Astrocyte of the hippocampus (primary cell): ENCODE measurements around the gene GRK6.
"Not testable (repeated sequence)": the region's sequence is repeated elsewhere in the genome, so short reads cannot be mapped to it uniquely, and the experiment has no call there.

Experiments used
- DNase-seq: peaks from one replicate; pipeline ENCODE4 v3.0.0; 2011; ENCODE audit warnings: low read depth, low spot score

GRK6 gene

DNA sequence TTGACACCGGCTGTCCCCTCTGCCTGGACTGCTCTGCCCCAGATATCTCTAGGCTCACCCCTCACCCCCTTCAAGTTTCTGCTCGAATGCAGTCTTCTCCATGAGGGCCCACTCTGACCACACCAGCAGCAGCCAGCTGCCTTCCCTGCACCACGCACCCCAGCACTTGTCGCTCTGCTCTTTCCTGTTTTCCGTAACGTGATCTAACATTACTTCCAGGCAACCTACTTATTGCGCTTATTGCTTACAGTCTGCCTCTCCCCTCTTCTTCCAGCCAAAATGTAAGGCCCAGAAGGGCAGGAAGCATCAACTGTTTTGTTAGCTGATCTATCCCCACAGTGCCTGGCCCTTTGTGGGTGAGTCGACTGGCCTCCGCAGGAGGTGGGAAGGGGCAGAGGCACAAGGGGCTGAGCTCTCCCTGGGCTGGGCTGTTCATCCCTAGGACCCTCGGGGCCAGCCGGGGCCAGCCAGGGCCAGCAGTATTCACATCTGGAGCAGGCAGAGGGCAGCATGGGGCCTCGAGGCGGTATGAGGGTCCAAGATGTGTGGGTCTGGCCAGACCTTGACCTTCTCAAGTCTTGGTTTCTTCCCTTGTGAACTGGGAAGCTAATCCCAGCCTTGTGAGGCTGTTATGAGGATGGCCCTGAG is 58.5 kb downstream of the GRK6 start:
- DNase-seq = no peak

GRCh38 chr5:177485753-177486152 is 59.3 kb downstream of the GRK6 start:
- not testable (repeated sequence) for DNase-seq

- no peak for DNase-seq
These were observed 59.8 kb downstream of the GRK6 start for GRCh38 chr5:177486256-177486655.

DNA sequence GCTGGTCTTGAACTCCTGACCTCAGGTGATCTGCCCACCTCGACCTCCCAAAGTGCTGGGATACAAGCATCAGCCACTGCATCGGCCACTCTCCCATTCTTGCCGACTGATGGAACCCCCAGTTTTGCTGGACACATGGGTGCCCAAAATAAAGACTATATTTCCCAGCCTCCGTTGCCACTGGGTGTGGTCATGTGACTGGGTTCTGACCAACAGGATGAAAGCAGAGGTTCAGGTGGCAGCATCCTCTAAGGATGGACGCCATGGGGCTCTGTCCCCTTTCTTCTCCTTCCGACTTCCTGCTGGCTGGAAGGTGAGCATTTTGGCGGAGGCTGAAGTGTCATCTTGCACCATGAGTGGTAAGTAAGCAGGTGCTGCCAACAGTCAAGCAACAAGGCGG is 60.7 kb downstream of the GRK6 start:
- DNase-seq = no peak

GRCh38 chr5:177487975-177488374 is 61.5 kb downstream of the GRK6 start:
- no peak for DNase-seq

GRCh38 chr5:177489119-177489716 is 62.7 kb downstream of the GRK6 start:
- peak; percentile 49 for DNase-seq

DNA sequence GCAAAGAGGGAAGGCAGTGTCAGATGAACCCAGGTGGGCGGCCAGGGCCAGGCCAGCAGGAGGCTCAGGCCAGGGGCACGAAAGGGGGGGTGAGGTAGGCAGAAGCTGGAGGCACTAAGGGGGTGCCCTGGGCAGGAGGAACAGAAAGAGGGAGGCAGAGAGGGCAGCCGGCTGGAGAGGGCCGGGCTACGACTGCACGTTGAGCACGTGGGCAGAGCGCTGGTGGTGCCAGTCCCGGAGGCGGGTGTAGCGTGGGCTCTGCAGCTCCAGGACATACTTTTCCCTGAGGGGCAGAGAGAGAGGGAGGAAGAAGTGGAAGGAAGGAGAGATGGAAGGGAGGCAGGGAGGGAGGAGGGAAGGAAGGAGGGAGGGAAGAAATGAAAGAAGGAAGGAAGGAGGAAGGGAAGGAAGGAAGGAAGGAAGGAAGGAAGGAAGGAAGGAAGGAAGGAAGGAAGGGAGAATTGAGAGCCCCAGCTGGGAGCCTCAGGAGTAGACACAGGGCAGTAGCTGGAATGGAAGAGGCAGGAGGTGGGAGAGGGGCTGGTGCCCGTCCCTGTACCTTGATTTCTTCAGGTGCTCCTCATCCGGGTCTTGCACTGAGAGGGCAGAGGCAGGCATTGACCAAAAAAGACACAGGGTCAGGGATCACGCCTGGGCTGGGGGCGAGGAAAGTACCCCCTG is 64.0 kb downstream of the GRK6 start:
- no peak for DNase-seq

- peak; percentile 40 for DNase-seq
These were observed 64.5 kb downstream of the GRK6 start for GRCh38 chr5:177490992-177491391.

GRCh38 chr5:177491429-177491945 is 65.0 kb downstream of the GRK6 start:
- peak; percentile 83 for DNase-seq

DNA sequence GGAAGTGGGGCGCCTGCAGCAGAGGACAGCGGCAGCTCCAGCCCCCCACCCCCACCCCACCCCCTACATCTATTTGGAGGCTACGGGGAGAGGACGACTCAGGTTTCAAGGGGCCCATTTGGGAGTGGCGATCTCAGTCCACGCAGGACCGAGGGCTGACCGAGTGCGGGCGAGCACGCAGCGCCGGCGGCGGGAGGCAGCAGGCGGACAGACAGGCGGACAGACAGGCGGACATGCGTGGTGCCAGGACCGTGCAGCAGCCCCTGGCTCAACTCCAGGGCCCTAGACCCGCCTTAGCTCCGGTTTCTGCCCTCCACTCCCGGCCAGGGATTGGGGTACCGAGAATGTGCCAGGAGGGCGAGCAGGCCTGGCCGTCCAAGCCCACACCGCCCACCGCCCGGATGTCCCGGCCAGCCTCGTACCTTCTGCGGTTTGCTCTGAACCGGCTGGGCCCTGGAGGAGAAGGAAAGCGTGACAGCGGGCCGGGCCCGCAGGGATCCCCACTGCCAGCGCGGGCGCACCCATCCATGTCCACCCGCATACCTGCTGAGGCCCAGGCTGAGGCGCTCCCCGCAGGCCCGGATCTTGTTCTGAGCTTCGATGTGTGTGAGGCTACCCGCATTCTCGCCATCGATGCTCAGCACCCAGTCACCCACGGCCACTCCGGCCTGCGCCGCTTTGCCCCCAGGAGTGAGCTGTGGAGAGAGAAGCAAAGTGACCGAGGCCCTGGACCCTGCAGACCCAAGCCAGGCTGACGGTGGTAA is 65.7 kb downstream of the GRK6 start:
- no peak for DNase-seq
